Measurements from ENCODE around the gene CREBRF.

GRCh38 chr5:173159256-173159655 is 103.1 kb downstream of the CREBRF start:
- no peak for TF ChIP-seq CTCF (conservative IDR thresholded peaks at IDR 0.05)
- no peak for TF ChIP-seq EZH2 (IDR thresholded peaks at IDR 0.05; ENCODE audit: low read depth)
